Anterior cingulate cortex (tissue), 58 donors: ENCODE measurements around the gene VRK3.
"Not testable (repeated sequence)": the region's sequence is repeated elsewhere in the genome, so short reads cannot be mapped to it uniquely, and the experiment has no call there.

Source experiments
- DNase-seq, 58 donors: peaks; one replicate each; lab custom pipeline; 2025; lab: John Stamatoyannopoulos, UW

VRK3 gene

GRCh38 chr19:49997709-49998108, 27.5 kb downstream of the VRK3 start:
- peak in 3 of 58 donors; percentile 7 to 15 (median 9) for DNase-seq

- DNase-seq: peak in 23 of 58 donors; percentile 3 to 67 (median 24)
Measured at GRCh38 chr19:49988433-49988832, 36.7 kb downstream of the VRK3 start.

GRCh38 chr19:49988007-49988406, 37.2 kb downstream of the VRK3 start:
- no peak for DNase-seq

- peak in 48 of 58 donors; percentile 7 to 61 (median 38) for DNase-seq
Measured at GRCh38 chr19:49987159-49987698, 37.9 kb downstream of the VRK3 start.

GRCh38 chr19:49986354-49986753, 38.8 kb downstream of the VRK3 start:
- DNase-seq: no peak

- DNase-seq: peak in 6 of 58 donors; percentile 3 to 28 (median 14)
Measured at GRCh38 chr19:49985871-49986270, 39.3 kb downstream of the VRK3 start.

- DNase-seq: no peak
Measured at GRCh38 chr19:49984491-49984890, 40.7 kb downstream of the VRK3 start.

GRCh38 chr19:49983645-49984229, 41.4 kb downstream of the VRK3 start:
- DNase-seq: peak in 26 of 58 donors; percentile 2 to 80 (median 22)

- no peak for DNase-seq
Measured at GRCh38 chr19:49981603-49982593, 43.3 kb downstream of the VRK3 start.

- DNase-seq: no peak
Measured at GRCh38 chr19:49978324-49978723, 46.8 kb downstream of the VRK3 start.

GRCh38 chr19:49977881-49978280, 47.3 kb downstream of the VRK3 start:
- no peak for DNase-seq

- DNase-seq: no peak
Measured at GRCh38 chr19:49977076-49977475, 48.1 kb downstream of the VRK3 start.

GRCh38 chr19:49976496-49976895, 48.7 kb downstream of the VRK3 start:
- no peak for DNase-seq

- DNase-seq: no peak
Measured at GRCh38 chr19:49975051-49975450, 50.1 kb downstream of the VRK3 start.

GRCh38 chr19:49973987-49974386, 51.2 kb downstream of the VRK3 start:
- DNase-seq: no peak

GRCh38 chr19:49972841-49973240, 52.3 kb downstream of the VRK3 start:
- no peak for DNase-seq

GRCh38 chr19:49971991-49972411, 53.2 kb downstream of the VRK3 start:
- no peak for DNase-seq

- peak in 2 of 58 donors; percentile 3 to 18 for DNase-seq
Measured at GRCh38 chr19:49969355-49969754, 55.8 kb downstream of the VRK3 start.

- DNase-seq: no peak
Measured at GRCh38 chr19:49968279-49968922, 56.8 kb downstream of the VRK3 start.

GRCh38 chr19:49960980-49961379, 64.2 kb downstream of the VRK3 start, which contains the start of gene SIGLEC11:
SIGLEC11 (minus strand) TSS chr19:49961172; CDS start chr19:49961081, 91 bp downstream.
- not testable (repeated sequence) for DNase-seq

GRCh38 chr19:49959892-49960291, 65.3 kb downstream of the VRK3 start:
- not testable (repeated sequence) for DNase-seq
